ENCODE data around the gene ATG7.
"Not testable (repeated sequence)": the region's sequence is repeated elsewhere in the genome, so short reads cannot be mapped to it uniquely, and the experiment has no call there.

The ATG7 gene

GRCh38 chr3:11255537-11255936 lies 16.7 kb upstream of the ATG7 start:
- DNase-seq: not testable (repeated sequence)

DNA sequence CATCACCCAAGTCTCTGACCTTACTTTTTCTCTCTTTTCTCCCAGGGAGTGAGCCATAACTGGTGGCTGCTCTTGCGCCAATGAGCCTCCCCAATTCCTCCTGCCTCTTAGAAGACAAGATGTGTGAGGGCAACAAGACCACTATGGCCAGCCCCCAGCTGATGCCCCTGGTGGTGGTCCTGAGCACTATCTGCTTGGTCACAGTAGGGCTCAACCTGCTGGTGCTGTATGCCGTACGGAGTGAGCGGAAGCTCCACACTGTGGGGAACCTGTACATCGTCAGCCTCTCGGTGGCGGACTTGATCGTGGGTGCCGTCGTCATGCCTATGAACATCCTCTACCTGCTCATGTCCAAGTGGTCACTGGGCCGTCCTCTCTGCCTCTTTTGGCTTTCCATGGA lies 13.2 kb upstream of the ATG7 start:
- no peak for DNase-seq

DNA sequence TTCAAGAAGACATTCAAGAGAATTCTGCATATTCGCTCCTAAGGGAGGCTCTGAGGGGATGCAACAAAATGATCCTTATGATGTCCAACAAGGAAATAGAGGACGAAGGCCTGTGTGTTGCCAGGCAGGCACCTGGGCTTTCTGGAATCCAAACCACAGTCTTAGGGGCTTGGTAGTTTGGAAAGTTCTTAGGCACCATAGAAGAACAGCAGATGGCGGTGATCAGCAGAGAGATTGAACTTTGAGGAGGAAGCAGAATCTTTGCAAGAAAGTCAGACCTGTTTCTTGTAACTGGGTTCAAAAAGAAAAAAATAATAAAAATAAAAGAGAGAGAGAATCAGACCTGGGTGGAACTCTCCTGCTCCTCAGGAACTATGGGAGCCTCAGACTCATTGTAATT lies 11.7 kb upstream of the ATG7 start:
- no peak for DNase-seq

- DNase-seq: no peak
Measured at GRCh38 chr3:11269007-11269406, 3.2 kb upstream of the ATG7 start.

GRCh38 chr3:11272906-11273574 lies 843 bp downstream of the ATG7 start:
- DNase-seq: no peak

GRCh38 chr3:11273891-11274291 lies 1.7 kb downstream of the ATG7 start:
- DNase-seq: no peak

DNA sequence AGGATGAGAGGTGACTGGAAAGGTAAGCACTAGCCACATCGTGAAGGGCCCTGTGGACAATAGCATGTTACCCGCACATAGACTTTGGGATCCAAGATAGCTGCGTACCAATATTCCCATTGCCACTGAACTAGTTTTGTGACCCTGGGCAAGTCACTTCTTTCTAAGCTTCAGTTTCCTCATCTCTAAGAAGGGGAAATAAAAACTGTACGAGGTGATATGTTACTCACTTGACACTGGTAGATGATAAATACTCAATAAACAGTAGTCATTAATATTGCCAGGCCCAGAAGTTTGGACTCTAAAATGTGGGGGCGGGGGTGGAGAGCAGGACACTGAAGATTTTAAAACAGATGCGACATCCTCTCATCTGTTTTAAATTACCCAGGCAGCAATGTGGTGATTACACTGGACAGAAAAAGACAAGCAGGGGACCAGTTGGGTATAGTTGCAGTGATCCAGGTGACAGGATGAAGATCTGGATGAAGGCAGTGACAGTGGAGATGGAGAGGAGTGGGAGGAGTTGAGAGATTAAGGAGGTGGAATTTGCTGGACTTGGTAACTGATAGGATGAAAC lies 2.5 kb downstream of the ATG7 start:
- DNase-seq: no peak

DNA sequence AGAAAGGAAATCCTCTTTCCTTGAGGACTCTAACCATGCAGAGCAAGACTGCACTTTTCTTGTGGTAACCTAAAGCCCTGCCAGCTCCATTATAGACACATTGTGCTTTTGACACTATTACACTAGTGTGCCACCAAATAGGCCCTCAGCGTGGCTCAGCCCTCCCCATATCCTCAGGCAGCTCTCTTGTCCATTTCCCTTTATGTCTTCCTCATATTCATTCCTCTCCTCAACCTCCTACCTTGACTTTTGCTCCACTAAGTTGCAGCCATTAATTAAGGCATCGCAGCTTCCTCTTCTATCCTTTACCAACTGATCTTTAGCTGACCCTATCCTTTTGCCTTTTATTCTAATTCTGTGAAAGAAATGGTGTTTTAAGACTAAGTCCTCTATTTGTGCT lies 3.7 kb downstream of the ATG7 start:
- DNase-seq: no peak

DNA sequence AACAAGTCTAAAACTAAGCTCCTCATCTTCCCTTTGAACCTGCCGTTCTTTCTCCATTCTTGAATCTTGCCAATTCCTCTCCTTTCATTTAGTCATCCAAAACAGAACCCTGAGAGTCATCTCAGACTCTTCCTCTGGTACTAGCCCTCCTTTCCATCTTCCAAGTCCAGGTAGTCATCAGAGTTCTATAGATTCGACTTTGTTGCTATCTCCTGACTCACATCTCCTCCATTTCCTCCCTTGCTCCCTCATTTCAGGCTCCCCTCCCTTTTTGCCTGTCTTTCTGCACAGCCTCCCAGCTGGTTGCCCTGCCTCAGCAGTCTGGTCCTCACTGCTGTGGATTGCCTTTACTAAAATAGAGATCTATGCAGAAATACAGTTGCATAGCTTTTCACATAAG lies 4.7 kb downstream of the ATG7 start:
- DNase-seq: no peak

GRCh38 chr3:11282250-11283138 lies 10.3 kb downstream of the ATG7 start:
- peak; percentile 27 for DNase-seq

DNA sequence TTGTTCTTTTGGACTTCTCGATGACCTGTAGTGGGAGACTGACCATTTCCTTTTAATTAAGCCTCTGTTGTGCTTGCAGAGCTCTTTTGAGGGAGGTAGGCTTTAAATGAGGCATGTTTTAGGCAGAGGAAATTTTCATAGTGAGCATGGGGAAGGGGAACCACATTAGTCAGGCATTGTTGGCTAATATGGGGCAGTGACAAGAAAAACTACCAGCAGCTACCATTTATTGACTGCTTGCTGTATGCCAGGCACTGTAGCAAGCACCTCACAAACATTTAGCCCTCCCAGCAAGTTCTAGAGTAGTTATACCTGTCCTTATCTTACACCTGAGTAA lies 10.9 kb downstream of the ATG7 start:
- no peak for DNase-seq

DNA sequence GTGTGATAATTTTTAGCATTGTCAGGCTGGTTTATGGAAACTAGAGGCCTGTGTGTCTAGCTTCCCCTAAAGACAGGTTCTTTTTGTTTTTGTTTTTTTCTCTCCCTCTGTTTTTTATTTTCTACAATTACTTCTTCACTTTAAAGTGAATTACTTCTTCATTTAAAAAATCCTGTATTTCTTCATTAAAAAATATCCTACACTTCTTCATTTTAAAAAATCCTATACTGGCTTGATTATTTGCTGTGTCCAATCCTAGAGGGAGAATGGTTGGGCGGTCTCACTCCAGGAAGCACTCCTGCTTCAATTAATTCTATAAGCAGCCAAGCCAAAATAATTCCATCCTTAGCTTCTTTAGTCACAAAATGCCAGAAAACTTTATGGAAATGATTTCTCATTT lies 11.8 kb downstream of the ATG7 start:
- DNase-seq: no peak

DNA sequence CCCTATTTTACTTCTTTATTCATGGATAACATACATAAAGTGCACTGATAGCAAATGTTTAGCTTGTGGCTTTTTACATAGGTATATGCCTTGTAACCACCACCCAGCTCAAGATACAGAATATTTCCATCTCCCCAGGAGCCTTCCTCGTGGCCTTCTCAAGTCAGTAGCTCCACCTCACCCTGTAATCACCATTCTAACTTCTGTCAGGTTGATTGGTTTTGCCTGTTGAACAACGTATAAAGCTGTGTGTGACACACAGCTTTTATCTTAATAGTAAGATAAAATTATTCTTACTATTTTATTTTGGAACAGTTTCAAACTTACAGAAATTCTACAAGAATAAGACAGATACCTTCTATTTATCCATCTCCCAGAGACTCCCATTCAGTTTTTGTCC lies 13.3 kb downstream of the ATG7 start:
- DNase-seq: no peak

- DNase-seq: no peak
Measured at GRCh38 chr3:11287404-11287803, 15.2 kb downstream of the ATG7 start.

- DNase-seq: no peak
Measured at GRCh38 chr3:11288021-11288491, 15.9 kb downstream of the ATG7 start.

- DNase-seq: no peak
Measured at GRCh38 chr3:11288786-11289637, 16.8 kb downstream of the ATG7 start.

- DNase-seq: no peak
Measured at GRCh38 chr3:11289864-11290263, 17.7 kb downstream of the ATG7 start.

DNA sequence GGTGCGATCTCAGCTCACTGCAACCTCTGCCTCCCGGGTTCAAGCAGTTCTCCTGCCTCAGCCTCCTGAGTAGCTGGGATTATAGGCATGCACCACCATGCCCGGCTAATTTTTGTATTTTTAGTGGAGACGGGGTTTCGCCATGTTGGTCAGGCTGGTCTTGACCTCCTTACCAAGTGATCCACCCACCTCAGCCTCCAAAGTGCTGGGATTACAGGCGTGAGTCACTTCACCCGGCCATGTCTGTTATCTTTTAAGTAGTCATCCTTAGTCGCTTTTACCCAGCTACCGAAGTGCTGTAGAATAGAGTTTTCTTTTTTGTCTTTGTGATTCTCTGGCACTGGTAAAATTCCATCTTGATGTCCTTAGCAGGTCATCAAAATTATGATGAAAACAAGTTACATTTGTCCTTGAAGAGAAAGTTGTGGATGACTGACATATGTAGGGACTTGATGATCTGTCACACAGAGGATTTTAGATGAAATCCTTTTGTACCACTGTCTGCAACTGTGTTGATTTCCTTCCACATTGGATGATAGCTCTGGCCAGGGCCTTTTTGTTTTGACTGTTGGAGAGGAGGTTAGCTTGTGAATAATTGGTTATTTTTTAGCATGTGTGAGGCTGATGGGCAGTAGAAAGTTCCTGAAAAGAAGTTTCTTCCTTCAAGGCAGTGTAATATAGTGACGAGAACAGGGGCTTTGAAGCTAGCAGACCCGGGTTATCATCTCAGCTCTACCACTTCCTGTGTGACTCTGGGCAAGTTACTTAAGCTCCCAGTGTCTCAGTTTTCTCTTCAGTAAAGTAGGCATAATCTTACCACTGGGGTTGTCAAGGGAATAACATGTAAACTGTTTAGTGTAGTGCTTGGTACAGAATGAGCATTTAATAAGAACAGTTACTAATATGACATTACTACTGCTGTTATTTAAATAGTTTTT lies 18.8 kb downstream of the ATG7 start:
- no peak for DNase-seq

- DNase-seq: no peak
Measured at GRCh38 chr3:11291808-11292207, 19.6 kb downstream of the ATG7 start.

GRCh38 chr3:11297126-11297525 lies 24.9 kb downstream of the ATG7 start:
- no peak for DNase-seq

DNA sequence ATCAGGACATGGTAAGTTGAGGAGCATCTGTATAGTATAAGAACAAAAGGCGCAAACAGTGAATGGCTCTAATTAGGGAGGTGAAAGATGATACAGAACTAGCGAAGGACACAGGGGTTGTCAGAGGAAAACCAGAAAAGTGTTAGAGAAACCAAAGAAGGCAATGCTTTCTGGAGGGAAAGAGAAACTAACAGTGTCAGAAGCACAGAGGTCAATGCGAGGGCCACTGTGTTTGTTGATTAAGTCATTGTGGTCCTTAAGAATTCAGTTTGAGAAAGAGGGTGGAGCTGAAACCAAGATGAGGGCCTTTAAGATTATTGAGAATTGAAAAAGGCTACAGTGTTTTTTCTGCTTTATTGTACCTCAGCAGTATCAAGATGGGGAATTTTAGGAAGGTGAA lies 28.8 kb downstream of the ATG7 start:
- DNase-seq: no peak

- DNase-seq: no peak
Measured at GRCh38 chr3:11302444-11302843, 30.2 kb downstream of the ATG7 start.

All from NCI-H446 treated with DMSO at 0.1 percent for 48 hours (cell line).